A673 (cell line): ENCODE measurements around the gene PPM1E. TPM values are rescaled to one million over a fixed set of nuclear protein-coding genes. Genes with fewer than 3 reads are reported as not detected.

Experiments used
- BruUV-seq: library from RNA; stranded (reverse); fragments of 400-500 nt; replicated peaks from 2 replicates; lab custom pipeline; 2021; lab: Mats Ljungman, UMichigan
- CTCF ChIA-PET: fragments of 300-600 bp; sonication (Branson Sonifier 250); formaldehyde crosslinking; loops from one replicate; lab custom pipeline; 2022; ENCODE audit warnings: antibody characterized with exemption; lab: Charles Lee
- POLR2A ChIA-PET: fragments of 300-600 bp; sonication (Branson Sonifier 250); formaldehyde crosslinking; loops from one replicate; lab custom pipeline; 2022; ENCODE audit warnings: antibody characterized with exemption; ENCODE audit not compliant: low non-redundant PET; lab: Charles Lee
- DNase-seq: peaks from one replicate; pipeline ENCODE4 v3.0.0-alpha.2; 2015; ENCODE audit warnings: low spot score
- H3K27ac ChIP-seq: fragments of 200-600 bp; sonication (generic); 2 replicates; pipeline ENCODE4 v1.5.1; 2016; ENCODE audit warnings: mixed run types, low read depth, mild to moderate bottlenecking, mixed read lengths, antibody characterized with exemption, low read length; ENCODE audit not compliant: poor library complexity, severe bottlenecking
- H3K27me3 ChIP-seq: fragments of 200-600 bp; sonication (generic); replicated peaks from 2 replicates; pipeline ENCODE4 v1.6.1; 2017; ENCODE audit warnings: mixed run types, low read depth, mild to moderate bottlenecking, mixed read lengths, antibody characterized with exemption, low read length; ENCODE audit not compliant: insufficient read depth, poor library complexity
- H3K36me3 ChIP-seq: fragments of 200-600 bp; sonication (generic); 2 replicates; pipeline ENCODE4 v1.6.1; 2016; ENCODE audit warnings: mixed run types, mild to moderate bottlenecking, mixed read lengths, antibody characterized with exemption, low read length; ENCODE audit not compliant: insufficient read depth, poor library complexity, severe bottlenecking
- H3K4me1 ChIP-seq: fragments of 200-600 bp; sonication (generic); 2 replicates; pipeline ENCODE4 v1.6.1; 2017; ENCODE audit warnings: mixed run types, mild to moderate bottlenecking, mixed read lengths, antibody characterized with exemption, low read length; ENCODE audit not compliant: insufficient read depth, poor library complexity, severe bottlenecking
- H3K4me3 ChIP-seq: fragments of 200-600 bp; sonication (generic); 2 replicates; pipeline ENCODE4 v1.5.1; 2016; ENCODE audit warnings: low read depth, mixed run types, mild to moderate bottlenecking, mixed read lengths, low read length; ENCODE audit not compliant: poor library complexity, severe bottlenecking
- H3K9me3 ChIP-seq: fragments of 200-600 bp; sonication (generic); 2 replicates; pipeline ENCODE4 v1.6.1; 2016; ENCODE audit warnings: mixed run types, low read depth, mild to moderate bottlenecking, mixed read lengths, antibody characterized with exemption, low read length; ENCODE audit not compliant: poor library complexity, severe bottlenecking
- CTCF ChIP-seq: fragments of 300-800, 200-600 bp; sonication (generic); conservative IDR thresholded peaks from 2 replicates; pipeline ENCODE4 v1.5.1; 2017; ENCODE audit warnings: low read depth, mild to moderate bottlenecking, antibody characterized with exemption, low read length, moderate library complexity, mixed read lengths
- EZH2 ChIP-seq: fragments of 200-600 bp; sonication (generic); IDR thresholded peaks from 2 replicates; pipeline ENCODE4 v1.6.1; 2017; ENCODE audit warnings: borderline replicate concordance, low read depth, mild to moderate bottlenecking, mixed read lengths, antibody characterized with exemption, low read length; ENCODE audit not compliant: poor library complexity, severe bottlenecking
- intact Hi-C: fragments of 100-400 bp; cut with micrococcal nuclease; formaldehyde crosslinking; loops from one replicate; pipeline ENCODE4 v1.10.0; 2022; ENCODE audit not compliant: unreplicated experiment
- total RNA-seq: library from RNA; stranded (reverse); gene quantifications from 2 replicates; pipeline ENCODE4 v1.2.3, GENCODE V29; 2021

The PPM1E gene
- total RNA-seq, 1 experiment from 2014 or later = 6.0 TPM

- no peaks in the 10 kb centered on the region for H3K9me3 ChIP-seq
- no peak for DNase-seq
- POLR2A ChIA-PET = no interaction called here
- intact Hi-C loops = no loop called here
- H3K4me1 ChIP-seq = no peaks in the 10 kb centered on the region
- no peak overlapping the region for H3K4me3 ChIP-seq
- H3K27me3 ChIP-seq = no peaks in the 10 kb centered on the region
- BruUV-seq = no TSS peak
- TF ChIP-seq CTCF = no peak
- no peak for TF ChIP-seq EZH2
- H3K27ac ChIP-seq = no peak overlapping the region
- CTCF ChIA-PET = no interaction called here
- no peaks in the 10 kb centered on the region for H3K36me3 ChIP-seq
Observed at GRCh38 chr17:58808609-58809563, 53.2 kb downstream of the PPM1E start.

GRCh38 chr17:58809564-58809936 is 53.9 kb downstream of the PPM1E start:
- no TSS peak for BruUV-seq
- H3K36me3 ChIP-seq = no peaks in the 10 kb centered on the region
- TF ChIP-seq CTCF = no peak
- TF ChIP-seq EZH2 = no peak
- POLR2A ChIA-PET = no interaction called here
- CTCF ChIA-PET = no interaction called here
- DNase-seq = no peak
- intact Hi-C loops = no loop called here
- no peaks in the 10 kb centered on the region for H3K4me1 ChIP-seq
- no peak overlapping the region for H3K4me3 ChIP-seq
- no peak overlapping the region for H3K27ac ChIP-seq
- no peaks in the 10 kb centered on the region for H3K9me3 ChIP-seq
- no peaks in the 10 kb centered on the region for H3K27me3 ChIP-seq

GRCh38 chr17:58811290-58811689 is 55.6 kb downstream of the PPM1E start:
- Histone ChIP-seq H3K9me3 (no peaks in the 10 kb centered on the region), H3K27ac (no peak overlapping the region), H3K27me3 (no peaks in the 10 kb centered on the region), H3K4me3 (no peak overlapping the region), H3K36me3 (no peaks in the 10 kb centered on the region), H3K4me1 (no peaks in the 10 kb centered on the region)
- BruUV-seq = no TSS peak
- intact Hi-C loops = no loop called here
- ChIA-PET CTCF (no interaction called here), POLR2A (no interaction called here)
- no peak for DNase-seq
- TF ChIP-seq CTCF (no peak), EZH2 (no peak)
